OCI-LY3 (cell line): ENCODE data around the gene CLCN1.

ENCODE experiments used
- EZH2phosphoT487 ChIP-seq: fragments of 200-600 bp; shearing (Covaris generic); IDR thresholded peaks from 2 replicates; pipeline ENCODE4 v1.6.1; 2018; ENCODE audit warnings: antibody characterized with exemption, mixed run types, low read depth
- TF ChIP-seq, protein P1 (sequence below): fragments of 200-600, 300-600 bp; sonication (generic); IDR thresholded peaks from 2 replicates; pipeline ENCODE4 v1.5.1; 2014; ENCODE audit warnings: antibody characterized with exemption, low read length, low read depth

DNA sequence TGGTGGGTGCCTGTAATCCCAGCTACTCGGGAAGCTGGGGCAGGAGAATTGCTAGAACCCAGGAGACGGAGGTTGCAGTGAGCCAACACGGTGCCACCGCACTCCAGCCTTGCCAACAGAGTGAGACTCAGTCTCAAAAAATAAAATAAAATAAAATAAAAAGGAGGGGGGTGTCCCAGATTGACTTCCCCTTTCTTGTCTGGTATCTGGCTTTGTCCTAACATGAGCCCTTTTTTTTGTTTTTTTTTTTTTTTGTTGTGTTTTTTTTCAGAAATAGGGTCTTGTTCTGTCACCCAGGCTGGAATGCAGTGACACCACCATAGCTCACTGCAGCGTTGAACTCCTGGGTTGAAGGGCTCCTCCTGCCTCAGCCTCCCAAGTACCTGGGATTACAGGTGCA lies 23.0 kb upstream of the CLCN1 start:
- TF ChIP-seq, protein P1, sequence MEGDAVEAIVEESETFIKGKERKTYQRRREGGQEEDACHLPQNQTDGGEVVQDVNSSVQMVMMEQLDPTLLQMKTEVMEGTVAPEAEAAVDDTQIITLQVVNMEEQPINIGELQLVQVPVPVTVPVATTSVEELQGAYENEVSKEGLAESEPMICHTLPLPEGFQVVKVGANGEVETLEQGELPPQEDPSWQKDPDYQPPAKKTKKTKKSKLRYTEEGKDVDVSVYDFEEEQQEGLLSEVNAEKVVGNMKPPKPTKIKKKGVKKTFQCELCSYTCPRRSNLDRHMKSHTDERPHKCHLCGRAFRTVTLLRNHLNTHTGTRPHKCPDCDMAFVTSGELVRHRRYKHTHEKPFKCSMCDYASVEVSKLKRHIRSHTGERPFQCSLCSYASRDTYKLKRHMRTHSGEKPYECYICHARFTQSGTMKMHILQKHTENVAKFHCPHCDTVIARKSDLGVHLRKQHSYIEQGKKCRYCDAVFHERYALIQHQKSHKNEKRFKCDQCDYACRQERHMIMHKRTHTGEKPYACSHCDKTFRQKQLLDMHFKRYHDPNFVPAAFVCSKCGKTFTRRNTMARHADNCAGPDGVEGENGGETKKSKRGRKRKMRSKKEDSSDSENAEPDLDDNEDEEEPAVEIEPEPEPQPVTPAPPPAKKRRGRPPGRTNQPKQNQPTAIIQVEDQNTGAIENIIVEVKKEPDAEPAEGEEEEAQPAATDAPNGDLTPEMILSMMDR: no peak
- no peak for TF ChIP-seq EZH2phosphoT487
